Transverse colon (tissue), 4 donors: Measurements from ENCODE around the gene SNORC. TPM values are rescaled to one million over a fixed set of nuclear protein-coding genes. Genes with fewer than 3 reads are reported as not detected.

Experiments
- DNase-seq: peaks from one replicate; pipeline ENCODE4 v3.0.0-alpha.2; 2019
- H3K27ac ChIP-seq, 4 donors: fragments of 200-600 bp; sonication (generic); 2 replicates each; pipeline ENCODE4 v1.5.1; 2016 to 2018; ENCODE audit warnings: inconsistent platforms in 4 of 4
- H3K27me3 ChIP-seq: fragments of 200-600 bp; sonication (generic); 2 replicates; pipeline ENCODE4 v1.5.1; 2017; ENCODE audit warnings: inconsistent platforms
- H3K36me3 ChIP-seq, 4 donors: fragments of 200-600 bp; sonication (generic); 2 replicates each; pipeline ENCODE4 v1.5.1; 2017 to 2019; ENCODE audit warnings: inconsistent platforms in 4 of 4
- H3K4me1 ChIP-seq, 4 donors: fragments of 200-600 bp; sonication (generic); 2 replicates each; pipeline ENCODE4 v1.5.1; 2017 to 2020; ENCODE audit warnings: inconsistent platforms in 4 of 4
- H3K4me3 ChIP-seq, 4 donors: fragments of 200-600 bp; sonication (generic); 1 replicate in 1 of 4; 2 replicates in 3 of 4; pipeline versions ENCODE4 v1.5.1 to v1.6.1; 2017 to 2019; ENCODE audit warnings: inconsistent platforms in 4 of 4
- H3K9me3 ChIP-seq, 2 donors: fragments of 200-600 bp; sonication (generic); 2 replicates each; pipeline ENCODE4 v1.5.1; 2017 to 2019; ENCODE audit warnings: inconsistent platforms in 2 of 2
- EP300 ChIP-seq: sonication (generic); formaldehyde crosslinking; IDR thresholded peaks from one replicate; pipeline ENCODE4 v1.6.1; 2017; ENCODE audit warnings: antibody characterized with exemption, low read depth
- POLR2A ChIP-seq: fragments of 450-650 bp; IDR thresholded peaks from one replicate; pipeline ENCODE4 v1.6.1; 2016; ENCODE audit warnings: antibody characterized with exemption, mild to moderate bottlenecking, moderate library complexity
- POLR2AphosphoS5 ChIP-seq, 3 donors: sonication (generic); formaldehyde crosslinking; IDR thresholded peaks; one replicate each; pipeline ENCODE4 v1.6.1; 2016; ENCODE audit warnings: antibody characterized with exemption in 3 of 3
- WGBS, 2 donors: methylation state at CpG; one replicate each; pipeline ENCODE4 v1.1.5; 2018; ENCODE audit warnings: low coverage in 1 of 2; 5-methylcytosine and 5-hydroxymethylcytosine counted together
- in situ Hi-C, 4 donors: fragments of 200-750 bp; cut with MboI; loops; one replicate each; pipeline versions ENCODE4 v1.15.0 to v1.15.1; 2017; ENCODE audit warnings: low sequenced_read_pairs in 3 of 4, low pct_ligation_motif_present in 1 of 4, low pct_unique_long_range_greater_than_20kb in 1 of 4
- intact Hi-C: fragments of 100-400 bp; cut with DNase I; formaldehyde crosslinking; loops from one replicate; pipeline ENCODE4 v1.15.1; 2023; ENCODE audit warnings: low total_unique reads
- total RNA-seq, 4 donors: library from RNA; depleted of rRNA; stranded (reverse); fragments of >200 nt; gene quantifications; one replicate each; pipeline ENCODE4 v1.1.0, GENCODE V29; 2016
- TF ChIP-seq, protein P1 (sequence below), 5 experiments: fragments of 200-600 bp in 3 of 5; fragments of 450-650 bp in 2 of 5; sonication (generic) in 3 of 5; IDR thresholded peaks; 1 replicate in 2 of 5; 2 replicates in 3 of 5; pipeline ENCODE4 v1.5.1; 2016 to 2017; ENCODE audit warnings: antibody characterized with exemption in 5 of 5, inconsistent platforms in 3 of 5, mild to moderate bottlenecking in 2 of 5, moderate library complexity in 1 of 5

SNORC gene
- total RNA-seq, 4 donors from 2014 or later: 13.9 to 45.6 (median 17.2) TPM

DNA sequence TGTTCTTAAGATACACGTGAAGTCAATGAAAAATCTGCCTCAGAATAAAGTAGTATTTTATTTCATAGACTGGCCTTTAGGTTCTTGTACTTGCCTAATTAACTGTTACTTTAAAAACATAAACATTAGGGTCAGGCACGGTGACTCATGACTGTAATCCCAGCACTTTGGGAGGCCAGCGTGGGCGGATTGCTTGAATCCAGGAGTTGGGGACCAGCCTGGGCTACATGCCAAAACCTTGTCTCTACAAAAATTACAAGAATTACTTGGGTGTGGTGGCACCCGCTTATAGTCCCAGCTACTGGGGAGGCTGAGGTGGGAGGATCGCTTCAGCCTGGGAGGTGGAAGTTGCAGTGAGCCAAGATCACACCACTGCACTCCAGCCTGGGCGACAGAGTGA is 16.0 kb upstream of the SNORC start:
- intact Hi-C loops: loop anchor here (10.0 kb wide), 1 partner anchor 401 kb away; the partner anchor contains the start of gene ATG16L1
- H3K9me3 ChIP-seq: no peaks in the 10 kb centered on the region
- H3K27ac ChIP-seq: peak overlapping the region in 2 of 4 donors; percentile 5 to 43
- in situ Hi-C loops: loop anchor here (10.0 to 25.0 kb wide), 3 partner anchors 183 to 408 kb away; partner anchors contain the start of genes ATG16L1 (in 3 of the 4) and NEU2 (in 1 of the 4)
- no peaks in the 10 kb centered on the region for H3K27me3 ChIP-seq
- peaks cover 0 to 29% (median 16%) of the 10 kb centered on the region in 4 donors for H3K4me1 ChIP-seq
- DNase-seq: peak; percentile 41
- peaks cover 0 to 52% (median 25%) of the 10 kb centered on the region in 4 donors for H3K36me3 ChIP-seq
- 34 to 44% methylated on average over 2 to 7 of the region's 7 CpGs for WGBS, 2 donors
- no peak overlapping the region for H3K4me3 ChIP-seq
- TF ChIP-seq EP300: no peak
- no peak for TF ChIP-seq POLR2A
- TF ChIP-seq POLR2AphosphoS5 (IDR thresholded peaks at IDR 0.05): no peak
- TF ChIP-seq, protein P1, sequence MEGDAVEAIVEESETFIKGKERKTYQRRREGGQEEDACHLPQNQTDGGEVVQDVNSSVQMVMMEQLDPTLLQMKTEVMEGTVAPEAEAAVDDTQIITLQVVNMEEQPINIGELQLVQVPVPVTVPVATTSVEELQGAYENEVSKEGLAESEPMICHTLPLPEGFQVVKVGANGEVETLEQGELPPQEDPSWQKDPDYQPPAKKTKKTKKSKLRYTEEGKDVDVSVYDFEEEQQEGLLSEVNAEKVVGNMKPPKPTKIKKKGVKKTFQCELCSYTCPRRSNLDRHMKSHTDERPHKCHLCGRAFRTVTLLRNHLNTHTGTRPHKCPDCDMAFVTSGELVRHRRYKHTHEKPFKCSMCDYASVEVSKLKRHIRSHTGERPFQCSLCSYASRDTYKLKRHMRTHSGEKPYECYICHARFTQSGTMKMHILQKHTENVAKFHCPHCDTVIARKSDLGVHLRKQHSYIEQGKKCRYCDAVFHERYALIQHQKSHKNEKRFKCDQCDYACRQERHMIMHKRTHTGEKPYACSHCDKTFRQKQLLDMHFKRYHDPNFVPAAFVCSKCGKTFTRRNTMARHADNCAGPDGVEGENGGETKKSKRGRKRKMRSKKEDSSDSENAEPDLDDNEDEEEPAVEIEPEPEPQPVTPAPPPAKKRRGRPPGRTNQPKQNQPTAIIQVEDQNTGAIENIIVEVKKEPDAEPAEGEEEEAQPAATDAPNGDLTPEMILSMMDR (IDR thresholded peaks at IDR 0.05): no peak

DNA sequence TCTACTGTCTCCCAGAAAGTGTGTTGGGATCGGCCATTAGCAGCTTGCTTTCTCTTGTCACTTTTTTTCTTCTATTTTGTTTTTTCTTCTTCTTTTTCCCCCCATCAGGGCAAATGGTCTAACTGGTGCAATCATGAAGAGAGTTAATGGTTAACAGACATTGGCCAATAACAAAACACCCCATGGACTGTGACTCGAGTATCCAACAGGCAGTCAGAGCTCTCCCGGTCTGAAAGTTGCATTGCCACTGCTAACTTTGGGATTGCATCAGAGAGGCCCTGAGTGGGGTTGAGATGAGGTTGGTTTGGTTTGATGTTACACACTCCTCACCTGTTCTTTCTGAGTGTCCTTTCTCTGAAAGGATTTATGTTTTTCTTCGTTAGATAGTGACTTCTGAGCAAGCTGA is 12.9 kb upstream of the SNORC start:
- 53 to 69% methylated on average over 4 of the region's 4 CpGs for WGBS, 2 donors
- Histone ChIP-seq H3K9me3 (no peaks in the 10 kb centered on the region), H3K4me1 (peaks cover 0 to 29% (median 16%) of the 10 kb centered on the region in 4 donors), H3K36me3 (peaks cover 0 to 33% (median 13%) of the 10 kb centered on the region in 4 donors), H3K27me3 (no peaks in the 10 kb centered on the region), H3K27ac (no peak overlapping the region), H3K4me3 (no peak overlapping the region)
- DNase-seq: no peak
- intact Hi-C loops: loop anchor here (10.0 kb wide), 1 partner anchor 398 kb away; the partner anchor contains the start of gene ATG16L1
- in situ Hi-C loops: loop anchor here (10.0 to 25.0 kb wide), 3 partner anchors 180 to 405 kb away; partner anchors contain the start of genes ATG16L1 (in 3 of the 4) and NEU2 (in 1 of the 4)
- no peak for TF ChIP-seq POLR2A
- TF ChIP-seq POLR2AphosphoS5 (IDR thresholded peaks at IDR 0.05): no peak
- TF ChIP-seq, protein P1 (IDR thresholded peaks at IDR 0.05): no peak
- TF ChIP-seq EP300: no peak

DNA sequence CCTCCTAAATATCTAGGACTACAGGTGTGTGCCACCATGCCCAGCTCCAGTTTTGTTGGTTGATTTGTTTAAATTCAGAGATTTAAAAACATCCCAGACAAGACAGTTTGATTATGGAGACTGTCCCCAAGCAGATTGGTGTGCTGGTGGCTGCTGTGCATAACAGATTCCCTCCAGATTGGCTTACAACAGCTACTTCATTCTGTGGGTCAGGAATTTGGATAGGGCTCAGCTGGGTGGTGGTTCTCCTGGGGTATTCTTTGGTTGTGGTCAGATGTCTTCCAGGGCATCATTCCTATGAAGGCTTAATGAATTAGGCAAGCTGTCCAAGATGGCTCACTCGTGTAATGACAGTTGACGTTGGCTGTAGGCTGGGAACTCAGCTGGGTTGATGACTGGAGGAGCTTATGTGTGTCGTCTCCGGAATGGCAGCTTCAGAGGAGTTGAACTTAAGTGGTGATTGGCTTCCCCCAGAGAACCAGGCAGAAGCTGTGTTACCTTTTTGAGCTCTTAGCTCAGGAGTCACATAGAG is 10.6 kb upstream of the SNORC start:
- Histone ChIP-seq H3K36me3 (peaks cover 0 to 32% (median 13%) of the 10 kb centered on the region in 4 donors), H3K4me1 (peaks cover 0 to 11% (median 3%) of the 10 kb centered on the region in 4 donors), H3K4me3 (no peak overlapping the region), H3K27me3 (no peaks in the 10 kb centered on the region), H3K27ac (no peak overlapping the region), H3K9me3 (no peaks in the 10 kb centered on the region)
- no peak for DNase-seq
- intact Hi-C loops (loop anchor here (10.0 kb wide), 1 partner anchor 395 kb away; the partner anchor contains the start of gene ATG16L1), in situ Hi-C loops (loop anchor here (10.0 to 25.0 kb wide), 3 partner anchors 178 to 403 kb away; partner anchors contain the start of genes ATG16L1 (in 3 of the 4) and NEU2 (in 1 of the 4))
- TF ChIP-seq, protein P1 (IDR thresholded peaks at IDR 0.05): no peak
- TF ChIP-seq POLR2AphosphoS5 (IDR thresholded peaks at IDR 0.05): no peak
- TF ChIP-seq POLR2A: no peak
- TF ChIP-seq EP300: no peak
- WGBS, 2 donors: 97% methylated on average over 4 of the region's 4 CpGs; no CpG with 5 or more reads in 1 of the 2 donors

DNA sequence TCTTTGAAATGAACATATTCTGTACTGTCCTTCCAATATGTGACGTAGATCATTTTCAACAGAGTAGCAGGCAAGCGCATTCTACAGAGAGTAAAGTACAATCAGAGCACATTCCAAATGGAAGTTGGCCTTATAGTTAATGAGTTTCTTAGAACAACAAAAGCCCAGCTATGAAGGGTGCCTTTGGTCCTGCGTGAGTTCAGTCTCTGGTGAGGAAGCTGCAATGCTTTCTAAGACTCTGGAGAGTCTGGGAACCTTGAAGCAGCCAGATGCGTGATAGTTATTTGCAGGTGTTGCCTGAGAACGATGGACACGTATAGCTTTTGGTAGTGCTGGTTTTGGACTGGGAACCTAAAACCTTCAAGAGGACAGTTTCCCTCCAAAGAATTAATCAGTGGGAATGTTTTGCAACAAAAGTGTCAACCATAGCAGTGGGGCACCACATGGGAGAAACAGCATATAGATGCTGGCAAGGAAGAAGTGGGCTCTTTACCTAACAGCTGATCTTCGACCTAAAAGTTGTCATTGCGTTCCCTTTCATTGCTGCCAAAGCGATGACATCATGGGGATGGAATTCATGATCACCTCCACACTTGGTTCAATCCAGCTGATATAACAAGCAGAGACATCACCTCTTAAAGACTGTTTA is 9.3 kb upstream of the SNORC start:
- Histone ChIP-seq H3K4me3 (no peak overlapping the region), H3K27ac (no peak overlapping the region), H3K36me3 (peaks cover 0 to 32% (median 13%) of the 10 kb centered on the region in 4 donors), H3K4me1 (peaks cover 0 to 11% (median 4%) of the 10 kb centered on the region in 4 donors), H3K27me3 (no peaks in the 10 kb centered on the region), H3K9me3 (no peaks in the 10 kb centered on the region)
- no peak for TF ChIP-seq POLR2AphosphoS5 (IDR thresholded peaks at IDR 0.05)
- TF ChIP-seq EP300: no peak
- TF ChIP-seq, protein P1 (IDR thresholded peaks at IDR 0.05): no peak
- TF ChIP-seq POLR2A: no peak
- WGBS, 2 donors: 94 to 97% methylated on average over 5 to 9 of the region's 9 CpGs
- in situ Hi-C loops: loop anchor here in 3 of 4 donors (25.0 kb wide), 2 partner anchors 177 to 402 kb away; partner anchors contain the start of genes ATG16L1 (in 3 of the 3) and NEU2 (in 1 of the 3)
- intact Hi-C loops: no loop called here
- no peak for DNase-seq
